Gastrocnemius medialis (tissue), 4 donors: ENCODE data around the gene GALNTL6. TPM values are rescaled to one million over a fixed set of nuclear protein-coding genes. Genes with fewer than 3 reads are reported as not detected.

ENCODE experiments used
- ATAC-seq, 2 donors: fragments of 150-250 bp; one replicate each; pipeline ENCODE4 v1.9.1; 2016
- DNase-seq, 2 donors: peaks; one replicate each; pipeline ENCODE4 v3.0.0-alpha.2; 2019
- H3K27ac ChIP-seq, 4 donors: fragments of 200-600 bp; sonication (generic); 1 replicate in 1 of 4; 2 replicates in 3 of 4; pipeline ENCODE4 v1.5.1; 2016 to 2018; ENCODE audit warnings: mild to moderate bottlenecking in 2 of 4, moderate library complexity in 1 of 4
- H3K27me3 ChIP-seq, 3 donors: fragments of 200-600 bp; sonication (generic) in 2 of 3; 1 replicate in 1 of 3; 2 replicates in 2 of 3; pipeline versions ENCODE4 v1.5.1 to v1.6.0; 2016 to 2019; ENCODE audit warnings: mild to moderate bottlenecking in 1 of 3, moderate library complexity in 1 of 3
- H3K36me3 ChIP-seq, 2 donors: fragments of 200-600 bp; sonication (generic) in 1 of 2; one replicate each; pipeline ENCODE4 v1.5.1; 2017 to 2018
- H3K4me1 ChIP-seq, 2 donors: fragments of 200-600 bp; sonication (generic) in 1 of 2; one replicate each; pipeline ENCODE4 v1.5.1; 2016 to 2017; ENCODE audit warnings: mild to moderate bottlenecking in 2 of 2
- H3K4me3 ChIP-seq, 4 donors: fragments of 200-600 bp; sonication (generic) in 3 of 4; 1 replicate in 1 of 4; 2 replicates in 3 of 4; pipeline ENCODE4 v1.5.1; 2016 to 2019; ENCODE audit warnings: mild to moderate bottlenecking in 2 of 4
- H3K9me3 ChIP-seq, 3 donors: fragments of 200-600 bp; sonication (generic) in 2 of 3; 1 replicate in 1 of 3; 2 replicates in 2 of 3; pipeline ENCODE4 v1.5.1; 2016 to 2019
- CTCF ChIP-seq, 5 experiments: fragments of 450-650 bp in 3 of 5; fragments of 200-600 bp in 2 of 5; sonication (generic) in 2 of 5; IDR thresholded peaks in 4 of 5; conservative IDR thresholded peaks in 1 of 5; 1 replicate in 4 of 5; 2 replicates in 1 of 5; pipeline ENCODE4 v1.5.1; 2016 to 2019; ENCODE audit warnings: antibody characterized with exemption in 5 of 5, mild to moderate bottlenecking in 3 of 5, moderate library complexity in 3 of 5
- POLR2A ChIP-seq, 2 donors: fragments of 450-650 bp; IDR thresholded peaks; one replicate each; pipeline ENCODE4 v1.6.1; 2017; ENCODE audit warnings: antibody characterized with exemption in 2 of 2, mild to moderate bottlenecking in 2 of 2, moderate library complexity in 2 of 2
- in situ Hi-C, 4 donors: fragments of 200-750 bp; cut with MboI; loops; one replicate each; pipeline versions ENCODE4 v1.15.0 to v1.8.0; 2017; ENCODE audit warnings: low sequenced_read_pairs in 4 of 4
- intact Hi-C: fragments of 100-400 bp; cut with DNase I; formaldehyde crosslinking; loops from one replicate; pipeline ENCODE4 v1.15.1; 2023; ENCODE audit warnings: low total_unique reads
- total RNA-seq, 4 donors: library from RNA; depleted of rRNA; stranded (reverse); fragments of >200 nt; gene quantifications; one replicate each; pipeline versions ENCODE4 v1.1.0 to v1.2.3, GENCODE V29; 2016

Gene GALNTL6
- total RNA-seq, 4 donors from 2014 or later: not detected

DNA sequence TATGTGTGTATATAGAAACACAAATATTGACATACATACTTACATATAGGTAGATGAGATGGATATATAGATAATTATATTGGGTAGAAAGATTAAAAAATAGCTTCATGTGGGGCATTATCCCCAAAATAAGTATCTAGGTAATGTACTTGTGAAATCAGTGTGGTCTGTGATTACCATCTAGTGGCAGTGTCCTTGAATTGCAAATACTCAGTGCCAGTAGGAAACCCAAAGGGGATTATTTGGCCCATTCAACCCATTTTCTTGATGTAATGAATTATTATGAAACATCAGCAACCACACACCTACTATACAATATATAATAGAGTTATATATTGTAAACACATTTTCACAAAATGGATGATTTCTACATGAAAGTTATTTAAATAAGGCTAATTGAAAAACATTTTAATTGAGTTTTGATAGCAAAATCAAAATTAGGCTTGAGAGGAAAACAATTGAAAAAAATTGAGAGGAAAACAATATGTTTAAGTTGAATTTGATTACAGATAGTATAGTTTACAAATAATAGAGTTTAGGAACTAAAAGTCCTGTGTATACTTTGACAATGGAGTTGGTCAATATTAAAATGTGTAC is 389.4 kb downstream of the GALNTL6 start:
- in situ Hi-C loops: no loop called here

GRCh38 chr4:172207258-172207657 is 394.1 kb downstream of the GALNTL6 start:
- Histone ChIP-seq H3K4me1 (no peaks in the 10 kb centered on the region), H3K9me3 (no peaks in the 10 kb centered on the region), H3K27ac (no peak overlapping the region), H3K36me3 (no peaks in the 10 kb centered on the region), H3K27me3 (no peaks in the 10 kb centered on the region), H3K4me3 (no peak overlapping the region)
- ATAC-seq: no peak
- no peak for DNase-seq
- no peak for TF ChIP-seq POLR2A (IDR thresholded peaks at IDR 0.05)
- TF ChIP-seq CTCF (IDR thresholded peaks at IDR 0.05 in 4 of 5, conservative IDR thresholded peaks at IDR 0.05 in 1 of 5): no peak
- intact Hi-C loops (no loop called here), in situ Hi-C loops (no loop called here)

More for the DNA sequence above, 389.4 kb downstream of the GALNTL6 start:
- Histone ChIP-seq H3K9me3 (no peaks in the 10 kb centered on the region), H3K36me3 (no peaks in the 10 kb centered on the region), H3K27me3 (no peaks in the 10 kb centered on the region), H3K27ac (no peak overlapping the region), H3K4me1 (no peaks in the 10 kb centered on the region), H3K4me3 (no peak overlapping the region)
- no peak for DNase-seq
- intact Hi-C loops: no loop called here
- no peak for ATAC-seq
- TF ChIP-seq POLR2A (IDR thresholded peaks at IDR 0.05): no peak
- TF ChIP-seq CTCF (IDR thresholded peaks at IDR 0.05 in 4 of 5, conservative IDR thresholded peaks at IDR 0.05 in 1 of 5): no peak

DNA sequence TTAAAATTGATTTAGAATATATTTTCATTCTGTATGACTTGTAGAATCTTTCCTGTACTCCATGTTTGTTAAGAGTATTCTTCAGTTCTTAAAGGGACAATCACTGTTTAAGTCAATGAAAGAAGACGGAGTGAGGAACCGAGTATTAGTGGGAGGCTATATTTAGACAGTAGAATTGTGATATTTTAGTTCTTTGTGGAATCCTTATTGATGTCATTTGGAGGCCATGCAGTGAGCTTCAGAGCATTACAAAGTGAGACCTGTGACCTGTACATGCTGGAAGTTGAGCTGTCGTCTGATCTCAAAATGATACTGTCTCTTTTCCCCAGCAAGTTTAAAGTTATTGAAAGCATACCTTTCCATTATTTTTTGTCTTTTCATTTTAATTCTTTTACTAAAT is 394.7 kb downstream of the GALNTL6 start:
- intact Hi-C loops: no loop called here
- no peak for TF ChIP-seq CTCF (IDR thresholded peaks at IDR 0.05 in 4 of 5, conservative IDR thresholded peaks at IDR 0.05 in 1 of 5)
- no peak for TF ChIP-seq POLR2A (IDR thresholded peaks at IDR 0.05)
- H3K4me1 ChIP-seq: no peaks in the 10 kb centered on the region
- H3K9me3 ChIP-seq: no peaks in the 10 kb centered on the region
- H3K27ac ChIP-seq: no peak overlapping the region
- in situ Hi-C loops: no loop called here
- DNase-seq: no peak
- no peak overlapping the region for H3K4me3 ChIP-seq
- ATAC-seq: no peak
- H3K36me3 ChIP-seq: no peaks in the 10 kb centered on the region
- H3K27me3 ChIP-seq: no peaks in the 10 kb centered on the region

GRCh38 chr4:172220679-172221078 is 407.5 kb downstream of the GALNTL6 start:
- H3K4me3 ChIP-seq: no peak overlapping the region
- H3K27me3 ChIP-seq: no peaks in the 10 kb centered on the region
- TF ChIP-seq POLR2A (IDR thresholded peaks at IDR 0.05) (no peak), CTCF (IDR thresholded peaks at IDR 0.05 in 4 of 5, conservative IDR thresholded peaks at IDR 0.05 in 1 of 5) (no peak)
- H3K27ac ChIP-seq: no peak overlapping the region
- in situ Hi-C loops: no loop called here
- ATAC-seq: no peak
- no peaks in the 10 kb centered on the region for H3K4me1 ChIP-seq
- no peak for DNase-seq
- no peaks in the 10 kb centered on the region for H3K9me3 ChIP-seq
- intact Hi-C loops: no loop called here
- no peaks in the 10 kb centered on the region for H3K36me3 ChIP-seq

- intact Hi-C loops (no loop called here), in situ Hi-C loops (no loop called here)
- H3K4me3 ChIP-seq: no peak overlapping the region
- H3K27ac ChIP-seq: no peak overlapping the region
- no peaks in the 10 kb centered on the region for H3K36me3 ChIP-seq
- ATAC-seq: no peak
- no peaks in the 10 kb centered on the region for H3K27me3 ChIP-seq
- DNase-seq: no peak
- H3K9me3 ChIP-seq: no peaks in the 10 kb centered on the region
- TF ChIP-seq CTCF (IDR thresholded peaks at IDR 0.05 in 4 of 5, conservative IDR thresholded peaks at IDR 0.05 in 1 of 5) (no peak), POLR2A (IDR thresholded peaks at IDR 0.05) (no peak)
- H3K4me1 ChIP-seq: no peaks in the 10 kb centered on the region
Measured at GRCh38 chr4:172225457-172225856, 412.3 kb downstream of the GALNTL6 start.
